HG03045 (cell line): Measurements from ENCODE around the gene HLA-DMA.

ENCODE experiments used
- ATAC-seq: cut with Tn5 transposase; IDR thresholded peaks from one replicate; pipeline ENCODE4 v1.9.1; 2021; ENCODE audit warnings: mild to moderate bottlenecking, moderate library complexity; ENCODE audit not compliant: unreplicated experiment

The HLA-DMA gene

GRCh38 chr6:32974541-32975308 is 21.8 kb upstream of the HLA-DMA start:
- ATAC-seq = no peak

GRCh38 chr6:32974016-32974333 is 21.1 kb upstream of the HLA-DMA start:
- no peak for ATAC-seq

- ATAC-seq = no peak
These were observed 20.5 kb upstream of the HLA-DMA start for GRCh38 chr6:32973144-32974015.

- peak; percentile 2 for ATAC-seq
These were observed 19.7 kb upstream of the HLA-DMA start for GRCh38 chr6:32972353-32973143.

- peak; percentile 51 for ATAC-seq
These were observed 18.9 kb upstream of the HLA-DMA start for GRCh38 chr6:32971581-32972352.

- no peak for ATAC-seq
These were observed 18.3 kb upstream of the HLA-DMA start for GRCh38 chr6:32971242-32971580.

GRCh38 chr6:32970413-32971241 is 17.7 kb upstream of the HLA-DMA start:
- no peak for ATAC-seq

- ATAC-seq = no peak
These were observed 17.0 kb upstream of the HLA-DMA start for GRCh38 chr6:32969685-32970412.

GRCh38 chr6:32968867-32969684 is 16.2 kb upstream of the HLA-DMA start:
- no peak for ATAC-seq

GRCh38 chr6:32968093-32968866 is 15.4 kb upstream of the HLA-DMA start, which contains the start of gene BRD2:
Gene BRD2 (plus strand): TSS chr6:32968594. CDS start chr6:32972899, 4,305 bp downstream.
- ATAC-seq = peak; percentile 38

GRCh38 chr6:32967151-32968091 is 14.5 kb upstream of the HLA-DMA start:
- no peak for ATAC-seq

- ATAC-seq = no peak
These were observed 11.9 kb upstream of the HLA-DMA start for GRCh38 chr6:32964776-32965175.

GRCh38 chr6:32963866-32964265 is 11.0 kb upstream of the HLA-DMA start:
- no peak for ATAC-seq

- ATAC-seq = no peak
These were observed 9.4 kb upstream of the HLA-DMA start for GRCh38 chr6:32962213-32962826.

- ATAC-seq = no peak
These were observed 7.7 kb upstream of the HLA-DMA start for GRCh38 chr6:32960563-32960962.

GRCh38 chr6:32956176-32956575 is 3.3 kb upstream of the HLA-DMA start:
- no peak for ATAC-seq
